C4-2B (cell line): Measurements from ENCODE around the gene TOP2B.

Experiments used
- CTCF ChIP-seq: fragments of 450-650 bp; conservative IDR thresholded peaks from 2 replicates; pipeline ENCODE4 v1.5.1; 2017; ENCODE audit warnings: mild to moderate bottlenecking
- ZFX ChIP-seq: fragments of 450-650 bp; IDR thresholded peaks from 2 replicates; pipeline ENCODE4 v1.6.1; 2017

GRCh38 chr3:25565807-25566206 is 98.9 kb downstream of the TOP2B start:
- TF ChIP-seq ZFX (no peak), CTCF (no peak)
